A673 (cell line): ENCODE results near the gene TLDC2.

Experiments used
- EZH2 ChIP-seq: fragments of 200-600 bp; sonication (generic); IDR thresholded peaks from 2 replicates; pipeline ENCODE4 v1.6.1; 2017; ENCODE audit warnings: borderline replicate concordance, low read depth, mild to moderate bottlenecking, mixed read lengths, antibody characterized with exemption, low read length; ENCODE audit not compliant: poor library complexity, severe bottlenecking
- TF ChIP-seq, protein P1 (sequence below): fragments of 300-800, 200-600 bp; sonication (generic); conservative IDR thresholded peaks from 2 replicates; pipeline ENCODE4 v1.5.1; 2017; ENCODE audit warnings: low read depth, mild to moderate bottlenecking, antibody characterized with exemption, low read length, moderate library complexity, mixed read lengths

DNA sequence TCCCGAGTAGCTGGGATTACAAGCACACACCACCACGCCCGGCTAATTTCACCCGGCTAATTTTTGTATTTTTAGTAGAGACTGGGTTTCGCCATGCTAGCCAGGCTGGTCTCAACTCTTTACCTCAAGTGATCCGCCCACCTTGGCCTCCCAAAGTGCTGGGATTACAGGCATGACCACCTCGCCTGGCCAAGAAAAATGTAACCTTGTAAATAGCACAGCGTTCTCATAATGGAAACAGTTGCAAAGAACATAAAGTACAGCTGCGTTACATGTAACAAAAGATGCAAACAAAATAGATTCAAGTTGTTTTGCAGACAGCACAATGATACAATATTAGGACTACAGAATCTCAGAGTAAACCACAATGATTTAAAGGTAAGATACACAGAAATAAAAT is 14.6 kb downstream of the TLDC2 start:
- TF ChIP-seq, protein P1, sequence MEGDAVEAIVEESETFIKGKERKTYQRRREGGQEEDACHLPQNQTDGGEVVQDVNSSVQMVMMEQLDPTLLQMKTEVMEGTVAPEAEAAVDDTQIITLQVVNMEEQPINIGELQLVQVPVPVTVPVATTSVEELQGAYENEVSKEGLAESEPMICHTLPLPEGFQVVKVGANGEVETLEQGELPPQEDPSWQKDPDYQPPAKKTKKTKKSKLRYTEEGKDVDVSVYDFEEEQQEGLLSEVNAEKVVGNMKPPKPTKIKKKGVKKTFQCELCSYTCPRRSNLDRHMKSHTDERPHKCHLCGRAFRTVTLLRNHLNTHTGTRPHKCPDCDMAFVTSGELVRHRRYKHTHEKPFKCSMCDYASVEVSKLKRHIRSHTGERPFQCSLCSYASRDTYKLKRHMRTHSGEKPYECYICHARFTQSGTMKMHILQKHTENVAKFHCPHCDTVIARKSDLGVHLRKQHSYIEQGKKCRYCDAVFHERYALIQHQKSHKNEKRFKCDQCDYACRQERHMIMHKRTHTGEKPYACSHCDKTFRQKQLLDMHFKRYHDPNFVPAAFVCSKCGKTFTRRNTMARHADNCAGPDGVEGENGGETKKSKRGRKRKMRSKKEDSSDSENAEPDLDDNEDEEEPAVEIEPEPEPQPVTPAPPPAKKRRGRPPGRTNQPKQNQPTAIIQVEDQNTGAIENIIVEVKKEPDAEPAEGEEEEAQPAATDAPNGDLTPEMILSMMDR = no peak
- TF ChIP-seq EZH2 = no peak
